PFSK-1 (cell line): ENCODE measurements around the gene PDE12.
A peak's percentile ranks its signal among the peaks of the same experiment; 100 is the strongest.

ENCODE experiments used
- FOXP2 ChIP-seq: optimal IDR thresholded peaks from 2 replicates; pipeline ENCODE3; 2011; ENCODE audit warnings: borderline replicate concordance, control low read depth, inconsistent platforms; ENCODE audit not compliant: insufficient read depth; ENCODE audit errors: extremely low read length, extremely low read depth
- POLR2AphosphoS5 ChIP-seq: IDR thresholded peaks from 2 replicates; pipeline ENCODE4 v1.6.1; 2012; ENCODE audit warnings: low read depth, mild to moderate bottlenecking, control low read depth, low read length, moderate library complexity
- SIN3A ChIP-seq: IDR thresholded peaks from 2 replicates; pipeline ENCODE4 v1.6.1; 2012; ENCODE audit warnings: mild to moderate bottlenecking, low read length, moderate library complexity, borderline replicate concordance; ENCODE audit not compliant: insufficient read depth
- TAF1 ChIP-seq: IDR thresholded peaks from 2 replicates; pipeline ENCODE4 v1.6.1; 2012; ENCODE audit warnings: low read length, control low read depth, borderline replicate concordance; ENCODE audit not compliant: insufficient read depth
- TF ChIP-seq, protein P1 (sequence below), 2 experiments: IDR thresholded peaks; 2 replicates each; pipeline versions ENCODE4 v1.6.1 to v1.8.0; 2011 to 2012; ENCODE audit warnings: low read depth in 2 of 2, low read length in 2 of 2, control low read depth in 1 of 2, inconsistent platforms in 1 of 2, mild to moderate bottlenecking in 1 of 2, moderate library complexity in 1 of 2; ENCODE audit not compliant: insufficient read depth in 1 of 2

PDE12 gene

DNA sequence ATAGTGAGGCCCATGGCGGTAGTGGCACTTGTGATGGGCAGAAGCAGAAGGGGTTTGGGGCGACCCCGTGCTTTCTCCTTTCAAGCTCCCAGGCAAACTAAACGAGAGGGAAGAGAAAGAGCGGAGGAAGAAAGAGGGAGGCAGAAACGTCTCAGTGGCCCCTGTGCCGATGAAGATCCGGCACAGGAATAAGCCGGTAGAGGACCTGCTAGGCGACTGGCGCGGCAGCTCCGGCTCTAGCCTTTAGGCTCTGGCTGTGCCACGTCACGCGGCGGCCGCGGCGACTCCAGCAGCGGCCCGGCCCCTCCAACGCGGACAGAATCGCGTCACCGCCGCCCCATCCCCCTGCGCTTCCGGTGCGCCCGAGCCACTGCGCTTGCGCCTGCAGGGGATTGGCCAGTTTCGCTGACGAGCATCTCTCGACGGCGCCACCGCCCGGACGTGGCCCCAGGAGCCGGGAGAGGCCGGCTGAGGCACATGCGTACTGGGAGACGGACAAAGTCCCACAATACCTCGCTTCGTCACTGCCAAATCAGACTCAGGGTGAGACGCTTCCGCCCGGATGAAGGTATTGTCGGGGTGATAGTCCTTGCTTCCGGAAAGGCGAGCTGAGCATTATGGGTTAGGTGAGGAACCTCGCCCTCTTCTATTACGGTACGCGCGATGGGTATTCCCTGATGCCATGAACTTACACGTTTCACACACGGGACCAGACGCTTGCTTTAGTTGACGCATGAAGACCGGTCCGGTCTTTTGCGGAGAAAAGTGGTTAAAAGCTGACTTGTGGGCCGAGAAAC, 41.3 kb downstream of the PDE12 start, which contains the start of gene ARF4:
ARF4 (minus strand) TSS at position 218 of the 797 bp plus-strand sequence; CDS start at position 14, 204 bp downstream.
- peak; percentile 98 for TF ChIP-seq FOXP2
- TF ChIP-seq TAF1: peak; percentile 62; the same call in 1 of the 2 replicates
- TF ChIP-seq, protein P1, sequence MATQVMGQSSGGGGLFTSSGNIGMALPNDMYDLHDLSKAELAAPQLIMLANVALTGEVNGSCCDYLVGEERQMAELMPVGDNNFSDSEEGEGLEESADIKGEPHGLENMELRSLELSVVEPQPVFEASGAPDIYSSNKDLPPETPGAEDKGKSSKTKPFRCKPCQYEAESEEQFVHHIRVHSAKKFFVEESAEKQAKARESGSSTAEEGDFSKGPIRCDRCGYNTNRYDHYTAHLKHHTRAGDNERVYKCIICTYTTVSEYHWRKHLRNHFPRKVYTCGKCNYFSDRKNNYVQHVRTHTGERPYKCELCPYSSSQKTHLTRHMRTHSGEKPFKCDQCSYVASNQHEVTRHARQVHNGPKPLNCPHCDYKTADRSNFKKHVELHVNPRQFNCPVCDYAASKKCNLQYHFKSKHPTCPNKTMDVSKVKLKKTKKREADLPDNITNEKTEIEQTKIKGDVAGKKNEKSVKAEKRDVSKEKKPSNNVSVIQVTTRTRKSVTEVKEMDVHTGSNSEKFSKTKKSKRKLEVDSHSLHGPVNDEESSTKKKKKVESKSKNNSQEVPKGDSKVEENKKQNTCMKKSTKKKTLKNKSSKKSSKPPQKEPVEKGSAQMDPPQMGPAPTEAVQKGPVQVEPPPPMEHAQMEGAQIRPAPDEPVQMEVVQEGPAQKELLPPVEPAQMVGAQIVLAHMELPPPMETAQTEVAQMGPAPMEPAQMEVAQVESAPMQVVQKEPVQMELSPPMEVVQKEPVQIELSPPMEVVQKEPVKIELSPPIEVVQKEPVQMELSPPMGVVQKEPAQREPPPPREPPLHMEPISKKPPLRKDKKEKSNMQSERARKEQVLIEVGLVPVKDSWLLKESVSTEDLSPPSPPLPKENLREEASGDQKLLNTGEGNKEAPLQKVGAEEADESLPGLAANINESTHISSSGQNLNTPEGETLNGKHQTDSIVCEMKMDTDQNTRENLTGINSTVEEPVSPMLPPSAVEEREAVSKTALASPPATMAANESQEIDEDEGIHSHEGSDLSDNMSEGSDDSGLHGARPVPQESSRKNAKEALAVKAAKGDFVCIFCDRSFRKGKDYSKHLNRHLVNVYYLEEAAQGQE (IDR thresholded peaks at IDR 0.05; ENCODE audit: insufficient read depth in 1 of 2, low read depth in 2 of 2, low read length in 2 of 2): 0 out of 4 replicates have a peak, but pooled peaks of 1 of the 2 experiments have one; percentile 5
- 0 out of 2 replicates have a peak, but pooled peaks have one; percentile 76 for TF ChIP-seq SIN3A
- peak; percentile 87 for TF ChIP-seq POLR2AphosphoS5

DNA sequence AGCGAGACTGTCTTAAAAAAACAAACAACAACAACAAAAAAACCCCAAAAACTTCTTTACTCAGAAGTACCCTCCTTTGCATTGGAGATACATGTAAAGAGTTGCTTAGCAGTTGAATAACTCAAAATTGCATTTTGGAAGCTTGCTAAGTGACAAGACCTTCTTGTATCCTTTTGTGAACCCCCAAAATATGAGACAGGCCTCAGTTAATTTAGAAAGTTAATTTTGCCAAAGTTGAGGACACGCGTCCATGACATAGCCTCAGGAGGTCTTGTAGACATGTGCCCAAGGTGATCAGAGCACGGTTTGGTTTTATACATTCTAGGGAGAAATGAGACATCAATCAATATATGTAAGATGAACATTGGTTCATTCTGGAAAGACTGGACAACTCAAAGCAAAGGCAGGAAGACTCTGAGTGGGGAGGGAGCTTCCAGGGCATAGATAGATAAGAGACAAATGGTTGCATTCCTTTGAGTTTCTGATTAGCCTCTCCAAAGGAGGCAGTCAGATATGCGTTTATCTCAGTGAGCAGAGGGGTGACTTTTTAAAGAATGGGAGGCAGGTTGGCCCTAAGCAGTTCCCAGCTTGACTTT, 42.8 kb downstream of the PDE12 start:
- TF ChIP-seq SIN3A (no peak), POLR2AphosphoS5 (no peak), FOXP2 (no peak), TAF1 (no peak)
- TF ChIP-seq, protein P1 (IDR thresholded peaks at IDR 0.05; ENCODE audit: insufficient read depth in 1 of 2, low read depth in 2 of 2, low read length in 2 of 2): no peak

DNA sequence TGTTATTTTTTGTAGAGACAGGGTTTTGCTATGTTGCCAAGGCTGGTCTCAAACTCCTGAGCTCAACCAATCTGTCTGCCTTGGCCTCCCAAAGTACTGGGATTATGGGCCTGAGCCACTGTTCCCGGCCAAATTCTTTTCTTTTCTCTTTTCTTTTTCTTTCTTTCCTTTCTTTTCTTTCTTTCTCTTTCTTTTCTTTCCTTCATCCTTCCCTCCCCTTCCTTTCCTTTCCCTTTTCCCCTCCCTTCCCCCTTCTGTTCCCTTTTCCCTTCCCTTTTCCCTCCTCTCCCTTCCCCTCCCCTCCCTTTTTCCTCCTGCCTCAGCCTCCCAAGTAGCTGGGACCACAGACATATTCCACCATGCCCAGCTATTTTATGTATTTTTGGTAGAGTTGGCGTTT, 44.1 kb downstream of the PDE12 start:
- TF ChIP-seq SIN3A (no peak), TAF1 (no peak), FOXP2 (no peak), POLR2AphosphoS5 (no peak)
- TF ChIP-seq, protein P1 (IDR thresholded peaks at IDR 0.05; ENCODE audit: insufficient read depth in 1 of 2, low read depth in 2 of 2, low read length in 2 of 2): no peak

- TF ChIP-seq TAF1 (no peak), POLR2AphosphoS5 (no peak), FOXP2 (no peak), SIN3A (no peak)
- TF ChIP-seq, protein P1 (IDR thresholded peaks at IDR 0.05; ENCODE audit: insufficient read depth in 1 of 2, low read depth in 2 of 2, low read length in 2 of 2): no peak
Measured at GRCh38 chr3:57604971-57605370, 48.9 kb downstream of the PDE12 start.
